Stimulated activated naive CD4-positive, alpha-beta T cell (primary cell): ENCODE results near the gene CLMN.
A peak's percentile ranks its signal among the peaks of the same experiment; 100 is the strongest.
"Not testable (repeated sequence)": the region's sequence is repeated elsewhere in the genome, so short reads cannot be mapped to it uniquely, and the experiment has no call there.

Experiments used
- DNase-seq, 6 experiments: peaks; one replicate each; lab custom pipeline; 2025; lab: John Stamatoyannopoulos, UW

CLMN gene

DNA sequence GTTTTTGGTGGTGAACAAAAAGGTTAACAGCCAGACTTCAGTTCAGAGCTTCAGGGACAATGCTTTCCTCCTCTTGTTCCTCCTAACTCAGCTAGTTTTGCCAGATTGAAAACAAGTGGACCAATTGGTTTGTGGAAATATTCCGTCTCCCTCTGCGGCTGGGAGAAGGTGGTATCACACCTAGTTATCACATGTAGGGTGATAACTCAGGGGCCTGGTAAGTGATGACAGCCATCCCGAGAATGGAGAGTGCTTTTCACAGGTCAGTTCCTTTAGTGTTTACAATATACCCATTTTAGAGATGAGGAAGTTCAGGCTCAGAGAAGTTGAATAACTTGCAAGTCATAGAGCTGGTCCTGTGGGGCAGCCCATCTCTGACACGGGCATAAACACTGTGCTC, 101.7 kb downstream of the CLMN start:
- DNase-seq = no peak

DNA sequence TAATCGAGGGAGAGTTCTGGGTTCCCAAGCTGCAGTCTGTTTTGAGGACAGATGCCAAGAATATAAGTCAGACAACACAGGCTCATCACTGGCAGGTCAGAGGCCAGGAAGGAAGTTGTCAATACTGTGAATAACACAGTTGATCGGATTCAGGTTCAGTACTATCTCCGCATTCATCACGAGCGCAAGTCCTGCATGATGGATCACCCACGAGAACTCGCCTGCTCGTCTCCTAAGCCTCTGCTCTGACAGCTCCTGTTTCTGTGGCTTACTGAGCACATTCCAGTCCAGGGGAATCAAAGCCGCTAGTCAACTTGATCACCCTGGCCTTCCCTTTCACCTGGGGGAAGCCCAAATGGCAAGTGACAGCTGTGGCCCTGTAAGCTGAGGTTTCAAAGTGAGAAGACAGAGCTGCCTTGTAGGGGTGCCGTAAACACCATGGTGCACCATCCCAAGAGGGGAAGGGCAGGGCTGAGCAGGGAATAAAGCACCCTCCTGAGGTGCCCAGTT, 102.3 kb downstream of the CLMN start:
- DNase-seq = no peak

DNA sequence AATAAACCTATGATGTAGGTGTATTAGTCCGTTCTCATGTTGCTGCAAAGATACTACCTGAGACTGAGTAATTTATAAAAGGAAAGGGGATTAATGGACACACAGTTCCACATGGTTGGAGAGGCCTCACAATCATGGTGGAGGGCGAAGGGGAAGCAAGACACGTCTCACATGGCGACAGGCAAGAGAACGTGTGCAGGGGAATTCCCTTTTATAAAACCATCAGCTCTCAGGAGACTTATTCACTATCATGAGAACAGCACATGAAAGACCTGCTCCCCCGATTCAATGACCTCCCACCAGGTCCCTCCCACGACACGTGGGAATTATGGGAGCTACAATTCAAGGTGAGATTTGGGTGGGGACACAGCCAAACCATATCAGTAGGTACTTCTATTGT, 103.7 kb downstream of the CLMN start:
- no peak for DNase-seq

DNA sequence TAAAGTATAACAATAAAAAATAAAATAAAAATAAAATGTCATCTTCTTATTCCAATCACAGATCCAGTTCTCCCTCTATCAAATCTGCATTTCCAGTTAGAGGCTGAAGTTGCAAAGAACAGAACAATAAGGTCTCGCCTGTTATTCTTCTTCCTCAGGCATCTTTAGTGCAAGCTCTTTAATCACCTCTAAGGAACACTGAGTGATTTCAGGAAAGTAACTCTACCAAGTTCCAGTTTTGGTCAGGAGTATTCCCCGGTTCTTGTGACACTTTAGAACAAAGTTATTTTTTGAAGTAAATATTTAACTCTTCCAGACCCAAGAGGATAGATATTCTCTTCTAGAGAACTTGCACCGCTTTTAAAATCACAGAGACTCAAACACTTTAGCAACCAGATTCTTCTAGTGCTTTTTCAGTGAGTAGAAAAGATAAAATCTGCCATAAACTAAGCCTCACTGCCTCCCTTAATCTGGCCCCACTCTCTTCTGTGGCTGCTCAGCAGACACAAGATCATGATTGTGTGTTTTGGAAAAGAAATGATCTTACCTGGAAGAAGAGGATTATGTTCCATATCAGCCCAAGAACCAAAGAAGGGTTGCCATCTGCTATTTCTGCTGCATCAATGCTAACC, 104.5 kb downstream of the CLMN start:
- no peak for DNase-seq

DNA sequence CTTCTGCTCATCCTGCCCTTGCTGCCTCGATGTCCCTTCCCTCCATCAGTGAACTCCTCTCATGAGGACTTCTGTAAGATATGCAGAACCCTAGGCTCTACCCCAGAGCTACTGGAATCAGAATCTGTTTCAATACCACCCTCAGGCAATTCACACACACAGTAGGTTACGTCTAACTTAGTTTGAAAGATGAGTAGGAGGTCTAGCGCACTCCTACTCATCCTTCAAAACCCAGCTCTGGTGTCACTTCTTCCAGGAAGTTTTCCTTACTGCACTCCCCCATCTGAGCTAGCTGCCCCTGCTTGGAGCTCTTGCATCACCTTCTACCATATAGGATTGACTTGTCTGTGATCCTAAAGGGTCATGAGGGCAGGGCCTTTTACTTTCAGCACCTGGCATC, 105.9 kb downstream of the CLMN start:
- no peak for DNase-seq

DNA sequence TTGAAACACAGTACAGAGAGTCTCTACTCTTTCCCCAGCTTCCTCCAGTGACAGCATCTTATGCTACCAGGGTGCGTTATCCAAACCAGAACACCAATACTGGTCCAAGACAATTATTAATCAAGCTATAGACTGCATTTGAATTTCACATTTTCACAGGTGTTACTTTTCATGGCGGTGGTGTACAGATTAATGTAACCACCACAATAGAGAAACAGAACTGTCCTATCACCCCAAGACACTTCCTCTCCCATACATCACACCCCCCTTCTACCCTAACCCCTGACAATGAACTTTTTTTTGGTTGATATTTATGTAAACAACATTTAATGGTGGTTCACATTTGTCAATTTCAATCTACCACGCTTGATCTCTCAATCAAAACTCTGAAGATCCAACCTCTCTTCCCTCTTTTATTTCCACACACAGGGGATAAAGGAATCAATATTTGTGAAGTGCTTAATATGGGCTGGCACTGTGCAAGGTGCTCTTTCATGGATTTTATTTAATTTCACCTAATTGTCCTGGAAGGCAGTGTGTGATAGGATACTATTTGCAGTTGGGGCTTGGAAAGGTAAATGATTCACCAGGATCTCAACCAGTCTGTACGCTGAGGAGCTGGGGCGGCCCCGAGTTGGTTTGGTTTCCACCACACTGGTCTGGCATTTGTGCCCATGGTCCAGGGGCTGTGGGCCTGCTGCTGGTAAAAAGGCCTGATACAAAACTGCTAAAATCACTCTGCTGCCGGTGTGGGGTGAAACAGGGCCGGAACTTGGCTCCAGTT, 107.8 kb downstream of the CLMN start:
- no peak for DNase-seq

DNA sequence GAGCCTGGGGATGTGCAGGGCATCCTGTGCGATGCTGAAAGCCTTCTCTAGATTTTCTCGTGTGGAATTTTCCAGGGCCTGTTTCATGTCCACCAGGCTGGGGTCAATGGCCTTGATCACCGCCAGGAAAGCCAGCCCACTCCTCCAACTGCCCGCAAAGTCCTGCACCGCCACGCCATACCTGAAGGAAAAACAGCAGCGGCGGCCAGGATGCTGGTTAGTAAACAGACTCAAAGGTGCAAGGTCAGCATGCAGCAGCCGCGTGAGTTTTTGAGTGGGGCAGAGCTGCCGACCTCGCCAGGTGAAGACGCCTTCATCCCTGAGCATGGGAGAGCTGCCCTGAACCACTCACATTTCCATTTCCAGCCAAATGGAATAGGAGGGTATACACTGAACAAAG, 109.0 kb downstream of the CLMN start:
- DNase-seq = no peak

DNA sequence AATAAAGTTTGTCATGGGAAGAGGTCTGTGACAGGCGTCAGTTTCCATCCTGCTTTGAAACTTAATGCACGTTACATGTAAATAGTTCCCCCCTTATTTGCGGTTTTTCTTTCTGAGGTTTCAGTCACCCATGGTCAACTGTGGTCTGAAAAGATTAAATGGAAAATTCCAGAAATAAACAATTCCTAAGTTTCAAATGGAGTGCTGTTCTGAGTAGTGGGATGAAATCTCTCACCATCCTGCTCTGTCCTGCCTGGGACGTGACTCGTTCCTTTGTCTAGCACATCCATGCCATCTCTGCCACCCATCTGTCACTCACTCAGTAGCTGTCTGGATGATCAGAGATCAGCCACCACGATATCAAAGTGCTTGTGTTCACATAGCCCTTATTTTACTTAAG, 111.1 kb downstream of the CLMN start:
- no peak for DNase-seq

DNA sequence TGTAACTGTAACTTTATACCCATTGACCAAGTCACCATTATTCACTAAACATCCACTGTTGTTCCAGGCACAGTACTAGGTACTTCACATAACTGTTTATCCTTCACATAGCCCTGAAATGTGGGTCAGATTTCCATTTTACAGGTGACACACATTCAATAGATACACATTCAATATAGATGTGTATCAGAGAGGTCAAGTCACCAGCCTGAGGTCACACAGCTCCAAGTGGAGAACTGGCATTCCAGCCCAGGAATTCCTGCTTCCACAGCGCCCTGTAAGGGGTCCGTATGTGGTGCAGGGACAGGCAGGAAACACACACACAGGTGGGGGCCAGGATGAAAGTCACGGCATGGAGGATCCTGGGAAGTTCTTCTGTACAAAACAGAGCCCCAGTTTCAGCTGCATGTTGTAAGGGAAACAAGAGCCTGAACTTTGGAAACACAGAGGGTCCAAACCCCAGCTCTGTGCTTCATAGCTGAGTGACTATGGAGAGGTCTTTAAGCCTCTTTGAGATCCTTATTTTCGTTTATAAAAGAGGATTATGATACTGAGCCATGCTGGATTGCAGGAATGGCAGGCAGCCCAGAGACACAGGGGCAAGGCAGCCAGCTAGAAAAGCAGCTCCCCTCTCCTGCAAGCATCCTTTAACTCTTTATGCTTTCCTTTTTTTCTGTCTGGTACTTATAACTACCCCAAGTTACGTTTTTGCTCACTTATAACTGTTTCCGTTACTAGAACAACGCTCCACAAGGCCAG, 112.1 kb downstream of the CLMN start:
- DNase-seq = no peak

DNA sequence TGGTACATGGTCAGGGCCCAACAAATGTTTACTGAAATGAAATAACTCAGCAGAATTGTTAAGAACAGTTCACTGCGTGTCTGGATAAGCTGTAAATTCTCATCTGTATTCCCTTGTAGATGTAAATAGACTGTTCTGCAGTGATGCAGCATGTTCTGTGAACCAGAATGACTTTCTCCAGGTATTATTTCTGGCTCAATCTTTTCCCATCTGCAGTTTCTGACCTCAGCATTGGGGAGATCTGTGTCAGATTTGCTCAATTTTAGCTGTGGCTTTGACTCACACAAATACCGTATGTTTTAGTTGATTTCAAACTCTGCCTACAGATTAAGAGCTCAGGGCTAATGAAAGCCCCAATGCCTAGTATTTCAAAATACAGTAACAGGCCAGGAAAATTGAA, 113.2 kb downstream of the CLMN start:
- no peak for DNase-seq

DNA sequence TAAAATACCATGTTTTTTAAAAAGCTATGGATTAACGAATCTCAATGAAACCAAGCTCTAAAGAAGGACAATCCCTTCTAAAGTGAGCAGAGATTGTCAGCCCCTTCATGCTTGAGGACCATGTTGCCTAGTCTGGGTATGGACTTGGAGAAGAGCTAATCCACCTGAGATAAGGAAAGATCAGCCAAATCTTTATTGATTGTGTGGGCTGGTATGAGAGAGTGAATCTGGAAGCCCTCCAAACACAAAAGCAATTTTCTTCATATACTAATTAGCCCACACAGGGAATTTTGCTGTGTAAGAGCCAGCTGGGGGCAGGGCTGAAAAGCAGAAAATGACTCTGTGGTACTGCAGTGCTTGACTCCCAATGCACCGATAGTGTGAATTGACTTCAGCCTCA, 115.0 kb downstream of the CLMN start:
- DNase-seq = no peak

DNA sequence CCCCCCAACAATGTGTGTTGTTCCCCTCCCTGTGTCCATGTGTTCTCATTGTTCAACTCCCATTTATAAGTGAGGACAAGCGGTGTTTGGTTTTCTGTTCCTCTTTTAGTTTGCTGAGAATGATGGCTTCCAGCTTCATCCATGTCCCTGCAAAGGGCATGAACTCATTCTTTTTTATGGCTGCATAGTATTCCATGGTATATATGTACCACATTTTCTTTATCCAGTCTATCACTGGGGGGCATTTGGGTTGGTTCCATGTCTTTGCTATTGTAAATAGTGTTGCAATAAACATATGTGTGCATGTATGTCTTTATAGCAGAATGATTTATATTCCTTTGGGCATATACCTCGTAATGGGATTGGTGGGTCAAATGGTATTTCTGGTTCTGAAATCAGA, 118.0 kb downstream of the CLMN start:
- DNase-seq = not testable (repeated sequence)

DNA sequence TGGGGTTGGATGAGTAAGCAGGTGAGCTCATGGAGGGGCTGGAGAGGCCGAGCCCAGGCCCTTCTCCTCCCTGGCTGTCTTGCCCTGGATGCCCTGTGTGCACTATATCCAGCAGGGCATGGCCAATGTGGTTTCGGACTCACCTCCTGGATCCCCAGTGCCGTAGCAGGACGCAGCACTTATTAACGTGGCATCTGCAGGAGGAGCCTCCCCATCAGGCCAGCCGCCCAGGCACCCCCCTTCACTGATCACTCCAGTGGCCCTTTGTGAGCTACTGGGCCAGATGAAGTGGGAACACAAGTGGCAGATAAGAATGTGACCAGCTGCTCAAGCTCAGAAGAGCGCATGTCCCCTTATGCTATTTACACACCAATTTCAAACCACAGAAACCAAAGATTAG, 119.3 kb downstream of the CLMN start:
- no peak for DNase-seq

DNA sequence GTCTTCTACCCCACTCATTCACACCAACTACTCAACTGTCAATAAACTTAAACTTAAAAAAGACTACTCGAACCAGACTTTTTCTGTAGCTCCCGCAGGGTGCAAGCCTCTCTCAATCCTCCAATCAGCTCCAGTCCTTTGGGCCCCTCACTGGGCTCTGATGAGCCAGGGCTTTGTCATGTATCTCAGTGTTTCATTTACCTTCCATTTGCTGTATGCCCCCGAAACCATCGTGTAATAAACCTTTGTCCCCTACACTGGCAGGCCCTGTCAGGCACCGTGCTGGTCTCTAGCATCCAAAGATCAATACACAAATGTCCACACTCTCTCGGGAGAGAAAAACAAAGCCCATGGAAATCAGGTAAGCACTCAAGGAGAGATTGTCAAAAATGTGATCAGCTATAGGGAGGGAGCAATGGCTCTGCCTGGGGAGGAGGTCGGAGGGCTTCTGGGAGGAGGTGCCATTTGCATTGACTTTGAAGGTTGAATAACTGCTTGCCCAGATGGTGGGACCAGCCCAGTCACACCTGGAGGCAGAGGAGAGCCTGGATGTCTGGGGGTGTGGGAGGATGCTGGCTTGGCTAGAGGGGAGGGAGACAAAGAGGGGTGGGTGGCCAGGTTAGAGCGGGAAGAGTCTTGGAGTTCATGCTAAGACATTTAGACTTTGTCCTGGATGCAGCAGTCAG, 120.3 kb downstream of the CLMN start:
- no peak for DNase-seq

DNA sequence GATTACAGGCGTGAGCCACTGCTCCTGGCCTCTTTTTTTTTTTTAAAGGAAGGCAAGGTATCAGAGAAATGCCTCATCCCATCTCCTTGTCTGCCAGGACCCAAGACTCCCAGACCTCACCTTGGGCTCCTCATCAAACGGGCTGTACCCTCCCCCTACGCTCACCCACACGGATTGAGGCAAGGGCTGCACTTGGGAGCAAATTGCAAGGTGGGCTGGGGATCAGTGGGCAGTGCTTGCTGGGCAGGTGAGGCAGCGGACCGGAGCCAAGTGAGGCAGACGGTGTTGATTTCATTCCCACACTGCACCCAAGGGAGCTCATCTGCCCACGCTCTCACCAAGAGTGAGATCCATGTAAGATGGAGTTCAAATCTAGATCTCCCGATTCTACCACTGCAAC, 121.4 kb downstream of the CLMN start:
- no peak for DNase-seq

DNA sequence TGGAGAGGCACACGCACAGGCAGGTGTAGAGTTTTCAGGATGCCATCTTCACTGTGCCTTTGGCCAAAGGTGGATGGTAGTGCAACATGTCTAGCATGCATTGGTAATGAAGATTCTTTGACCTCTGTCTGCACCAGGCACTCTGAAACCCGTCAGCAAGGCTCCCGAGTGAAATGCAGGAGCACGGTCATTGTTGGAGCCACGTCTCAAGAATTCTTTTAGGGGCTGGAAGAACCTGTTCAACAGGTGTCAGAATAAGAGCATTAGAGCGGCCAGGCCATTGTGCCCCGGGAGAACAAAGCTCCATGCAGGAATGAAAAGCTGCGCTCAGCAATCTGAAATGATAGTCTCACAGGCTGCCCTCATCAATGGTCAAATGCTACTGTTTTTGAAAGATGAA, 122.2 kb downstream of the CLMN start:
- DNase-seq = no peak

DNA sequence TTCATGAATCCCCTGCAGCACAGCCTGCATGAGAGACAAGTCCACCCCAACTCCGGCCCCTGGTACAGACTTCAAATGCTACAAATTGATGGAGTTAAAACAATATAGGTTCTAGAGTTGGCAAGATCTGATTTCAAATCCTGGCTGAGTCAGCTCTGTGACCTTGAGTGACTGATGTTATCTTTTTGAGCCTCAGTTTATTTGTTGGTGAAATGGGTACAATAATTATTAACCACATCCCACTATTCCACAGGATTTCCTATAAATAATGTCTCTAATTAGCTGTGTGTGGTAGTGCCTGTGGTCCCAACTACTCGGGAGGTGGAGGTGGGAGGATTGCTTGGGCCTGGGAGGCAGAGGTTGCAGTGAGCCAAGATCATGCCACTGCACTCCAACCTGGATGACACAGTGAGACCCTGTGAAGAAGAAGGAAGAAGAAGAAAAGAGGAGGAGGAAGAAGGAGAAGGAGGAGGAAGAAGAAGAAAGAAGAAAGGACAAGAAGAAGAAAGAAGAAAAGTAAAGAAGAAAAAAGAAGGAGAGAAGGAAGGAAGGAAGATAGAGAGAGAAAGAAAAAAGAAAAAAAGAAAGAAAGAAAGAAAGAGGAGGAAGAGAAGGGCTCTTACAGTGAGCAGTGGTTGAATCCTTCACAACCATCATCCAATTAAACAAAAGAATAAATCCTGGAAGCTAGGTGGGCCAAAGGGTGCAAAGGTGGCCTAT, 122.7 kb downstream of the CLMN start:
- no peak for DNase-seq

DNA sequence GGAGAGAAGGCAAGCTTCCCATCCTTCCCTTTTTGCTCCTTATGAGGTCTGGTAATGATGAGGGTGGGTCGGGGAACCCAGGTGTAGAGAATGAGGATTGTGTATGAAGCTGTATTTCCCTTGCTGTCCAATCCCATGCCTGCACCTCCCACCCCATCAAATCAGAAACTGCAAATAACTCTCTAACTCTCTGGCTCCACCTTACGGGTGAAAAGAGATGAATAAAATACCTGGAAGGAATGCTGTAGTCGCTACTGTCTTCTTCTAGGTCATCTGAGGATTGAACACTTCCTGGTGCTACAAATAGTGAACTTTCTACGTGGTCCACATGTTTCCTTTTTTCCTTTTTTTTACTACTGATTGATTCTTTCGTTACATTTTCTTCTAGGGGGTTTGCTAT, 123.4 kb downstream of the CLMN start:
- DNase-seq = peak in 2 of 6 experiments; percentile 14 to 37

DNA sequence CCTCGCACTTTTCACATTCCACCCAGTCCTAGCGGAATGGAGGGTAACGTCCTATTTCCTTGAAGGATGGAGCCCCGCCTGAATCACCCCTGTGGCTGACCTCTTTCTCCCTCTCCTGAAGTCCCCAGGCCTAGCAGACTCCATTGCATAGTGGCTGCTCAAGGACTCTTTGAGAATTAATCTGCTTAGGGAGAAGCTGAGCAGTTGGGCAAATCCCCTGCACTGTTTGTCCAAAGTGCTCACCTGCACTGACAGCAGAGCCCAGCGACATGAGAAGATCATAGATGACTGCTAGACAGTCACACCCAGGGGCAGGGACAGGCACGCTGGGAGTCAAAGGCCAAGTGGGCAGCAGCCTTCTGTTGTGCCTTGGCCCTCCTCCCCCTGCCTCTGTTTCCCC, 124.7 kb downstream of the CLMN start:
- DNase-seq = no peak

DNA sequence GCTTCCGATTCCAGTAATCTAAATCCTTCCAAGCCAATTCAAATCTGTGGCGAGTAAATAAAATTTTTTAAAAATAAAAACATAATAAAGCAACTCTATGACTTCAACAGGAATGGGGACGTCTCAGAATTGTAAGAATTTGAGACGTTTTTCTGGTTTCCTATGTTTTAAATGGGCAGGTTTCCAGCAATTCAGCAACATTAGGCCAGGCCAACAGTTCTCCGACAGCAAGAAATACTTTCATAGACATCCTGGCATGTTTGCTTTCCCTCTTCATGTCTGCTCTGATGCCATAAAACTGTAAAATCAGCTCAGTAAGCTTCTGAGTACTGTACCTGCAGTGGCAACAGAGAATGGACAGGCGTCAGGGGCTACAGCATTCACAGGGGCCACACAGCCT, 126.6 kb downstream of the CLMN start:
- DNase-seq = no peak

DNA sequence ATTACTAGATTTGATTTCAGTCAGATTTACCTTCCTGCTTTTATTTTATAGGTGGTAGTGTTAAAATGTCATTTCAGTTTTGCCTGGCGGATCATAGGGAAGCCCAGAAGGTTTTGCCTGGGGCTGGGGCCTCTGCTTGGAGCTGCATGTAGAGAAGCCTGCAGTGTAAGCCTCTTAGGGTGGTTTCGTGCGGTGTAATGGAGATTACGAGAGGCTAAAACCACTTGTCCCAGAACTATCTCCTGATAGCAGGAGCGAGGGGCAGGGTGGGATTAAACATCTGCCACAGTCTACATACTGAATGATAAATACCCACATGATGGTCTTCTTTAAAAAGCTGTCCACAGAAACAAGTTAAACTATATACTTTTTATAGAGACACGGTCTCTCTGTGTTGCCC, 127.4 kb downstream of the CLMN start:
- no peak for DNase-seq
